ENCODE measurements around the gene NSG1. TPM values are rescaled to one million over a fixed set of nuclear protein-coding genes. Genes with fewer than 3 reads are reported as not detected.

Gene NSG1
- total and polyA plus RNA-seq, 8 donors, result 1.2 to 13.6 (median 4.1) TPM; not detected in 1

GRCh38 chr4:4402966-4403365, 16.1 kb downstream of the NSG1 start:
- Histone ChIP-seq H3K27ac (no peak overlapping the region), H3K4me1 (no peaks in the 10 kb centered on the region), H3K4me3 (no peak overlapping the region), H3K27me3 (peaks cover 0 to 46% (median 0%) of the 10 kb centered on the region in 3 donors), H3K36me3 (no peaks in the 10 kb centered on the region), H3K9me3 (peaks cover 0 to 12% (median 6%) of the 10 kb centered on the region in 4 donors)
- WGBS, 5 donors, result 65 to 82% (median 69%) methylated on average over 13 of the region's 13 CpGs
- no peak for DNase-seq
- intact Hi-C loops (cut with DNase I; ENCODE audit: low total_unique reads), result no loop called here
- TF ChIP-seq EP300 (IDR thresholded peaks at IDR 0.05) (no peak), POLR2A (IDR thresholded peaks at IDR 0.05) (no peak), POLR2AphosphoS5 (IDR thresholded peaks at IDR 0.05) (no peak)

GRCh38 chr4:4405358-4405962, 18.6 kb downstream of the NSG1 start:
- Histone ChIP-seq H3K9me3 (peaks cover 0 to 2% (median under 1%) of the 10 kb centered on the region in 4 donors), H3K36me3 (no peaks in the 10 kb centered on the region), H3K4me1 (no peaks in the 10 kb centered on the region), H3K4me3 (no peak overlapping the region), H3K27ac (no peak overlapping the region), H3K27me3 (peaks cover 0 to 40% (median 0%) of the 10 kb centered on the region in 3 donors)
- 77 to 91% (median 87%) methylated on average over 15 of the region's 15 CpGs for WGBS, 5 donors
- intact Hi-C loops (cut with DNase I; ENCODE audit: low total_unique reads), result no loop called here
- no peak for DNase-seq
- no peak for TF ChIP-seq POLR2A (IDR thresholded peaks at IDR 0.05)
- TF ChIP-seq EP300 (IDR thresholded peaks at IDR 0.05), result no peak
- TF ChIP-seq POLR2AphosphoS5 (IDR thresholded peaks at IDR 0.05), result no peak
- no peak for TF ChIP-seq CTCF (IDR thresholded peaks at IDR 0.05)

- 85 to 89% (median 88%) methylated on average over 19 to 28 of the region's 28 CpGs for WGBS, 5 donors
- no peaks in the 10 kb centered on the region for H3K9me3 ChIP-seq
Observed at GRCh38 chr4:4406455-4407298, 19.8 kb downstream of the NSG1 start.

GRCh38 chr4:4407299-4408131, 20.6 kb downstream of the NSG1 start:
- DNase-seq, result no peak
- intact Hi-C loops (cut with DNase I; ENCODE audit: low total_unique reads), result no loop called here
- no peak overlapping the region for H3K27ac ChIP-seq
- TF ChIP-seq POLR2A (IDR thresholded peaks at IDR 0.05) (no peak), EP300 (IDR thresholded peaks at IDR 0.05) (no peak), POLR2AphosphoS5 (IDR thresholded peaks at IDR 0.05) (no peak), CTCF (IDR thresholded peaks at IDR 0.05) (no peak)
- peaks cover 0 to 40% (median 0%) of the 10 kb centered on the region in 3 donors for H3K27me3 ChIP-seq
- H3K9me3 ChIP-seq, result no peaks in the 10 kb centered on the region
- H3K36me3 ChIP-seq, result no peaks in the 10 kb centered on the region
- H3K4me1 ChIP-seq, result no peaks in the 10 kb centered on the region
- no peak overlapping the region for H3K4me3 ChIP-seq
- 68 to 86% (median 74%) methylated on average over 16 to 19 of the region's 19 CpGs for WGBS, 5 donors

More at GRCh38 chr4:4406455-4407298, 19.8 kb downstream of the NSG1 start:
- Histone ChIP-seq H3K4me1 (no peaks in the 10 kb centered on the region), H3K36me3 (no peaks in the 10 kb centered on the region), H3K27ac (no peak overlapping the region), H3K27me3 (peaks cover 0 to 40% (median 0%) of the 10 kb centered on the region in 3 donors), H3K4me3 (no peak overlapping the region)
- intact Hi-C loops (cut with DNase I; ENCODE audit: low total_unique reads), result no loop called here
- TF ChIP-seq POLR2AphosphoS5 (IDR thresholded peaks at IDR 0.05), result no peak
- TF ChIP-seq CTCF (IDR thresholded peaks at IDR 0.05), result no peak
- TF ChIP-seq POLR2A (IDR thresholded peaks at IDR 0.05), result no peak
- TF ChIP-seq EP300 (IDR thresholded peaks at IDR 0.05), result no peak
- DNase-seq, result no peak
